Ammon's horn (tissue), 1 donor: ENCODE results near the gene LRRC19.
A peak's percentile ranks its signal among the peaks of the same experiment; 100 is the strongest.

Source experiments
- DNase-seq: peaks from one replicate; pipeline ENCODE4 v3.0.0-alpha.2; 2016; ENCODE audit warnings: low spot score

LRRC19 gene, protein sequence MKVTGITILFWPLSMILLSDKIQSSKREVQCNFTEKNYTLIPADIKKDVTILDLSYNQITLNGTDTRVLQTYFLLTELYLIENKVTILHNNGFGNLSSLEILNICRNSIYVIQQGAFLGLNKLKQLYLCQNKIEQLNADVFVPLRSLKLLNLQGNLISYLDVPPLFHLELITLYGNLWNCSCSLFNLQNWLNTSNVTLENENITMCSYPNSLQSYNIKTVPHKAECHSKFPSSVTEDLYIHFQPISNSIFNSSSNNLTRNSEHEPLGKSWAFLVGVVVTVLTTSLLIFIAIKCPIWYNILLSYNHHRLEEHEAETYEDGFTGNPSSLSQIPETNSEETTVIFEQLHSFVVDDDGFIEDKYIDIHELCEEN

DNA sequence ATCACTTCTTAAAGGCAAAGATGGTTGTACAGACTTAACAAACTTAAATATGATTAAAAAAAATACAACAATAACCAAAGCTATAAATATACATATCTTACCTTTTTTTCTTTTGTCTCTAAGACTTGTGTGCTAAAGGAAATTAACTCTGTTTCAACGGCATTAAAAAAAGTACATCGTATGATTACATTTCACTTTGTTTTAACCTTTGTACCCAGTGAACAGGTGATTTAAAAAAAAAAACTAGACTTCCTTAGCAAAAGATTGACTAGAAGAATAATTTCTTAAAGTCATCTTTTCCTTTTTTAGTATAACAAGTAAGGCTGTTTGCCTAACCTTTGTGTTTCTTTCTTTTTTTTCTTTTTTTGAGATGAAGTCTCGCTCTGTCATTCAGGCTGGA is at the start of gene LRRC19:
Gene LRRC19 (minus strand): TSS at position 182 of the 400 bp plus-strand sequence. CDS start 5,978 bp downstream, outside the sequence.
- no peak for DNase-seq

- no peak for DNase-seq
These were observed 49.4 kb upstream of the LRRC19 start for GRCh38 chr9:27054841-27055240.

GRCh38 chr9:27054125-27054524 is 48.7 kb upstream of the LRRC19 start:
- DNase-seq = no peak

GRCh38 chr9:27053369-27054022 is 48.0 kb upstream of the LRRC19 start:
- peak; percentile 18 for DNase-seq

DNA sequence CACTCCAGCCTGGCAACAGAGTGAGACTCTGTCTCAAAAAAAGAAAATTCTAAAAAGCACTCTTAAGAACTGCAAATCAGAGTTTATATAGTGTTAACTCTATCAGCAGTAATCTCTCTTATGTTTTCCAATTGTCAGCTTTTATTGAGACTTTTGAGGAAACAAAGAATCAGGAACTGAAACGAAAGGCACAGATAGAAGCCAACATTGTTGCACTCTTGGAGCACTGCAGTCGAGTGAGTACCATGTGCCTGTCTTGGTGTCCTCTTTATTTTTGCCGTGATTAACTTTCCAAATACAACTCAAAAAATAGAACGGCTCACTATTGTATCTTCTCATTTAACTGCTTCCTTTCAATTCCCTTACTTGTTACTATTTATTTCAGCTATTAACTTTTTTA is 41.7 kb upstream of the LRRC19 start:
- peak; percentile 17 for DNase-seq

DNA sequence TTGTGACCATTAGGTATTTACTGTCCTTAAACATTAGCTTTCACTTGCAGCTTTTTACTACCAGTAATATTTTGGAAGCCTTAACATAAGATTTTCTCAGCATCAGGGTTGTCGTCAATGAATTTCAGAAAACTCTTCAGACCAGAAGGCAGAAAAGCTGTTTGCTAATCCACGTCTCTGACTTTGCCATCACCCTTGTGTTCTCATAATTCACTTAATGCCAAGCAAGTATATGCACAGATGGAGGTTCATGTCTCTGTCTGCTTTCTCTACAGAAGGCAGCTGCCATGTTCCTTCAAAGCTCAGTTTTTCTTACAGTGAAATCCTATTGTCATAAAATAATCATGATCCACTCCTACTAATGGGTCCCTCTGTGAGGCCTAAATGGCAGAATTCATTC is 37.7 kb upstream of the LRRC19 start:
- DNase-seq = peak; percentile 8

GRCh38 chr9:27042476-27042875 is 37.0 kb upstream of the LRRC19 start:
- DNase-seq = no peak

DNA sequence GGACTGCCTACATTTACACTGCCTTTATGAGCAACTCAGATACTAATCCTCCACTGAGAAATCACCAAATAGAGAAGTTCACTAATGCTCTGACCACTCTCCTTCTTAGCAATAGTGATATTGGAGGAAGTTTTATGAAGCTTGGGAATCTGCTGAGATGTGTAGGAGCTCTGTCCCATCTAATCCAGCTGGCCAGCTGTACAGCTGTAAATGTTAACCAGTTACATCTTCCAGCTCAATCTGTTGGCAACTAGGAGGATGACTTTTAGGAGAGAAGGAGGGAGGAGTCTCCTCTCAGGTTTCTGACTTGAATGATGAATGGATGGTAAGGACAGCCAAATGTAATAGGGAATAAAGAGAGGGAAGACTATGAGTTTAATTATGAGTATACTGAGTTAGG is 36.3 kb upstream of the LRRC19 start:
- no peak for DNase-seq

- DNase-seq = no peak
These were observed 32.0 kb upstream of the LRRC19 start for GRCh38 chr9:27037499-27037898.

DNA sequence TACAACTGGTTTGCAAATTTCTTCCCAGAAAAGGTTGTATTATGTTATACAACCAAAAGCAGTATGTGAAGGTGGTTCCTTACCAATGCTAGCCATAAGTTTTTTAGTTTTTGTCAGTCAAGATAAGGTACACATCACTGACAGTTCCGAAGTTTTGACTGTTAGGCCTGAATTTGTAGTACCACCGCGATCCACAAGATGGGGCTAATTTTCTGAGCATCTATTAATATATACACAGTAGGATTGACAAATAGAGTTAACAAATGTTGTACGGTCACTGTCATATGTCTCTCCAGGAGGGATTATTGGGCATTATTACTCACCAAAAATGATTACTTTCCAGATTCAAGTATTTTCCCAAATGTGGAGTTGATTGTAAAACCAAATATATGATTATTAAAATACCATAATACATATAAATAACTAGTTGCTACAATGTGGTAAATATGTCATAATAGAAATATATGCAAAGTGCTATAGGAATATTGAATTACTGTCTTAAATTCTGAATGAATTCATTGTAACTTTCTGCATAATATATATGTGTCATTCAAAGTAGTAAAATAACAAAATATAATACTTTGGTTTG is 28.4 kb upstream of the LRRC19 start:
- peak; percentile 50 for DNase-seq

DNA sequence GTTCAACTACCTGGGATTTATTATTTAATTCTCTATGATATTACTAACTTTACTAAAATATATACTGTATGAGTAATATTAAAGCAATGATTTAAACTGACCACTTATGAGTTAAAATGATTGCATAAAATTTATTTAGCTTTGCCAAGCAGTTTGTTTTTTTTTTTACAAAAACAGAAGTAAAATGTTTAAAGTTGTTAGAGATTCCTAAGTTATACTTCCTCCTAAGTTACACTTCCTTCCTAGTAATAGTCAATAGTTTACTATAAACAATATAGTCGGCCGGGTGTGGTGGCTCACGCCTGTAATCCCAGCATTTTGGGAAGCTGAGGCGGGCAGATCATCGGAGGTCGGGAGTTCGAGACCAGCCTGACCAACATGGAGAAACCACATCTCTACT is 23.7 kb upstream of the LRRC19 start:
- DNase-seq = no peak

- no peak for DNase-seq
These were observed 17.4 kb upstream of the LRRC19 start for GRCh38 chr9:27022920-27023319.

DNA sequence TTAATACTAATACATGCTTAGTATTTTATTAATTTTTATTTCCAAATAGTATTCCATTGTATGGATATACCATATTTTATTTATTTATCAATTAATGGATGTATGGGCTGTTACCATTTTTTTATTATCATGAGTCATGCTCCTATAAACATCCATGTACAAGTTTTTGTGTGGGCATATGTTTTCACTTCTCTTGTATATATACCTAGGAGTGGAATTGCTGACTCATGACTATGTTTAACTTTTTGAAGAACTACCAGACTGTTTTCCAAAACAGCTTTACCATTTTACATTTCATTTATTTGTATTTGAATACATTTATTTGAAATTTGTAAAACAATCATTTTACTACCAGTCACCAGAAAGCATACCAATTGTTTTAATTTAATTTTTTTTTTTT is 14.1 kb upstream of the LRRC19 start:
- no peak for DNase-seq

GRCh38 chr9:27003426-27004077 is 1.9 kb downstream of the LRRC19 start:
- DNase-seq = no peak

- no peak for DNase-seq
These were observed 9.7 kb downstream of the LRRC19 start for GRCh38 chr9:26995810-26996209.

DNA sequence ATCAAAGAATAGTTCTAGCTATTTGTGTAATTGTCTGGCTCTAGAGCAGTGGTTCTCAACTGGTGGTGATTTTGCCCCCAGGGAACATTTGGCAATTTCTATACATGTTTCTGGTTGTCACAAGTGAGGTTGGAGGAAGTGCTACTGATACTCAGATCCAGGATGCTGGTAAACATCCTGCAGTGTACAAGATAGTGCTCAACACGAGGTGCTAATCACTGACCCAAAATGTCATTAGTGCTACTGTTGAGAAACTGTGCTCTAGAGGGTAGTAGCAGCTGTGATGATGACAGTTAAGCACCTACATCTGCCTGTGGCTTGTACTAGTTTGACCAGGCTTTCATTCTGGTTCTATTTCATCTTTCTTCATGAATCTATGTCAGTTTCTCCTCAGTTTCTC is 22.1 kb downstream of the LRRC19 start:
- no peak for DNase-seq

GRCh38 chr9:26975728-26976707 is 29.5 kb downstream of the LRRC19 start:
- peak; percentile 21 for DNase-seq

DNA sequence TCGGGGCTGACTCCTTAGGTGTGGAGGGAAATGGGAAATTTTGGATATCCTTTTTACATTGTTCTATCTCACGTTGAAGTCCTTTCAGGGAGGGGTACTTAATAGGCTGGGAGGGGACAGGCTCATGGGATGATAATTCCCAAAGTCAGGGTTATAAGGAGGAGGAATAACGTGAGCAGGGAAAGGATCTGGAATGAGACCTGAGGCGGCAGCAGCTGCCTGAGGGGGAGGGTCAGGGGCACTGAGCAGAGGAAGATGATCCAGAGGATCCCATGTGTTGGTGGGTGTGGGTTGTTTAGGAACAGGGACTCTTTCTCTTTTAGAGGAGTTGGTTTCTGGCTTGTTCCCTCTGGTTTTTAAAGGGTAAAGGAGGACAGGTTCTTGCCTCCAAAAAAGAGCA is 30.5 kb downstream of the LRRC19 start:
- DNase-seq = no peak

- DNase-seq = no peak
These were observed 31.5 kb downstream of the LRRC19 start for GRCh38 chr9:26973989-26974388.

DNA sequence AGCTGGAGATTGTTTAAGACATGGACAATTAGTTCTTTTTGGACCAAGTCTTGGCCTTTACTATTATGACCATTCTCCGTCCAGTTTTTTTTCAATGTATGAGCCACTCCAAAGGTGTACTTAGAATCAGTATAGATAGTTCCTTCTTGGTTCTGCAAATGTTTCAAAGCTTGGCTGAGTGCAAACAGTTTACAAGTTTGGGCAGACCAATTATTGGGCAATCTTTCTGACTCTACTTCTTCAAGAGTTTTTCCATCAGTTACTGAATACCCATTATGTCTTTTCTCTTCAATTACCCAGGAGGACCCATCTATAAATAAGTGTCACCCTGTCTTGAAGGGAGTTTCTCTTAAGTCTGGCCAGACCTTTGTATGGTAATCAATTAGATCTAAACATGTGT is 33.8 kb downstream of the LRRC19 start:
- no peak for DNase-seq

DNA sequence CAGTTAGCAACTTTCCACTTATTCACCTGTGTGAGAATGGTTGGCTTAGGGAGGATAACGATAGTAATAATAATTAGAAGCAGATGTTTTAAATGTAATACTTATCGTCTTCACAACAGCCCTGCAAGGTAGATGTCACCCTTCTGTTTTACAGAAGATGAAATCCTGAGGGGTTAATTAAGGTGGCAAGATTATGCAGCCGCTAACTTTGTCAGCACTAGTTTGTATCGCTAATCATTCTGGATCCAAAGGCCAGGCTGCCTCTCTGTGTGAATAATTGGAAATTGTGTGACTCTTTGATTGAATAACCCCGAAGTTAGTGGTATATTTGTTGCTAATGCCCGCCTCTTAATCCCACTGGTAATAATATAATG is 48.6 kb downstream of the LRRC19 start:
- no peak for DNase-seq
